ENCODE results near the gene FGGY.
A peak's percentile ranks its signal among the peaks of the same experiment; 100 is the strongest.

The FGGY gene

DNA sequence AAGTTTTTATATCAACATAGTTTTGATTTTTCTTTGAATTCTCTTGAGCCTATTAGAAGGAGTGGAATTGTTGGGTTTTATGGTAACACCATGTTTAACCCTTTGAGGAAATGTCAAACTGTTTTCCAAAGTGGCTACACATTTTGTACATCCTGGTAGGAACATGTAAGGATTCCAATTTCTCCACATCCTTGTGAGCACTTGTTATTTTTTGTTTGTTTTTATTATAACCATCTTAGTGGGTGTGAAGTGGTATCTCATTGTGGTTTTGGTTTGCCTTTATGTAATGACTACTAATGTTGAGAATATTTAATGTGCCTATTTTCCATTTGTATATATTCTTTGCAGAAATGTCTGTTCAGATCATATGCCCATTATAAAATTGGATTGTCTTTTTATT, 120.5 kb downstream of the FGGY start:
- DNase-seq: no peak

DNA sequence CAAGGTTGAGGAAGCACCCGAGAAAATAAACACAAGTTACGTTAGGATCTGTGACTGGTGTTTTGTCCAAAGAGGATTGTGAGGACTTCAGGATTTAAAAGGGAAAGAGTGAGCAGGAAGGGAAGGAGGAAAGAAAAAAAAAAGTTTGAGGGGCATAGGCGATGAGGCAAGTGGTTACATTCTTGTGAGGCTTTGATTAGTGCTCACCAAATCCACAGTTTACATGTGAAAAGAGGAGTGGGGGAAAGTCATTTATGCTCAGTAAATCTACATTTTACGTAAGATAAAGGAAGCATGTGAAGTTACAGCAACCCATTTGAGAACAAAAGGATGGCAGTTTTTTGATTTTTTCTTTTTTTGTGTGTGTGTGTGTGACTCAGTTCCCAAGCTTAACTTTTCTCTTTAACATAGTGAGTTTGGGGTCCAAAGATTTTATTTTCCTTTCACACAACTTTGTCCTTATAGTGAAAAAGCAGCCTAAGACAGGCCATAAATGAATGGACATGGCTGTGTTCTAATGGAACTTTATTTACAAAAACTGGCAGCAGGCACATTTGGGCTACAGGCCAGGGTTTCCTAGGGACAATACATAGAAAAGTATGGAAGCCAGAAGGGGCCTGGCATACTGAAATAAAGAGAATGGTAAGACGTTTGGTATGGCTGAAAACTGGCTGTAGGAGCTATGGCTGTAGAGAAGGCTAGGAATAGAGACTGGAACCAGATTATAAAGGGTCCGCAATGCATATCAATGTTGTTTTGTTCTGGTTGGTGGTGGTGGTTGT, 121.7 kb downstream of the FGGY start:
- DNase-seq: no peak

DNA sequence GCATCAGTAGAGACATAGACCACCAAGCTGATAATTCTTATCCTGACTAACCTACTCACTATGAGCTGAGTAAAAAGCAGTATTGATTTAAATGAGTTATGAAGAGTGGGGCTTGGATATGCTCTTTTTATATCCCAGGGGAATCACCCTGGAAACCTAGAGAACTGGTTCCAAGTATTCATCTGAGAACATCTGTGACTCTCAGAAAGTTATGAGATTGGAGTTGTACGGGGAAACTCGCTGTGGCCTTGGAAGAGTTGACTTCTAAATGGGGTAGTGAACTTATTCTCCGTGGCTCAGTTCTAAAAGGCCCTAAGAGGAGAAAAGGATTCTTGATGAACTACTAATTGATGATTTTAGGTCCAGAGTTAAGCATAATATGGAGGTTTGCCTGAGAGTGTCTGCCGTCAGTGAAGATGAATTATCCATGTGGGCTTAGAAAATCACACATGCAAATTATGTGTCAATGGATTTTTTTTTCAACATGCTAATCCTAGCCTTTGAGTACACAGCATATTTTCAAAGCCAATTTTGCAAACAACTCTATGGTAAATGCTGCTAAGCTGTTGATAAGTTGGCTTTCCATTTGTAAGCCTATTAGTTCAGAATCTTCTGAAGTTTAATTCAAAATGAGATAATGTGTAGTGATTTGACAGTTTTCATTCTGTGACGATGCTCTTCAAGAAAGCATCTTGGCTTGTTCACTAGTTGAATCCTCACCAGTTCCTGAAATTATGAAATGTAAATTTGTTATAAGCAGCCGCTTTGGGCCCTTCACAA, 122.7 kb downstream of the FGGY start:
- DNase-seq: no peak

DNA sequence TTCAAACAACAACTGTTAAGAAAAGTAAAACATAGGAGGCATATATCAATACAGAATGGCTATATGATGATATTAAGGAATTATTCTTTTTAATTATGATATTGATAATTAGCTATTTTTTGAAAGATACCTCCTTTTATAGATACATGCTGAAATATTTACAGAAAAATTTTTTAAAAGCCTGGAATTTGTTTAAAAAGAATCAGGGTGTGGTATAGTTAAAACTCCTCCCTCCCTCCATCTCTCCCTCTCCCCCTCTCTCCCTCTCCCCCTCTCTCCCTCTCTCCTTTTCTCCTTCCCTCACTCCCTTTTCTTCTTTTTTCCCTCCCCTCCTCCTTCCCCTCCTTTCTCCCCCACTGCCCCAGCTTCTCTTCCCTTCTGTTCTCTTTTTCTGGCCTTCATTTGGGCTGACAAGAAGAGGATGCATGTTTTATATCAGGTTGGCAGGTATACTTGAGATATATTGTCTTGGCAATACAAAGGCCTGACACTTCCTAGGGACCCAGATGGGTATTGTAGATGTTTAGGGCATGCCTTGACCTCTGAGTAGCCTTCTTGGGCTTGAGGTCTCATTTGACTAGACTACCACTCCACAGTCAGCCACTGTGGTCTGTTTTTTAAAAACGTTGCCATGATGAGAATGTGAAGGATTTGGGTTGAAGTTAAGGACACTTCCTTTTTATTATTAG, 124.5 kb downstream of the FGGY start:
- no peak for DNase-seq

DNA sequence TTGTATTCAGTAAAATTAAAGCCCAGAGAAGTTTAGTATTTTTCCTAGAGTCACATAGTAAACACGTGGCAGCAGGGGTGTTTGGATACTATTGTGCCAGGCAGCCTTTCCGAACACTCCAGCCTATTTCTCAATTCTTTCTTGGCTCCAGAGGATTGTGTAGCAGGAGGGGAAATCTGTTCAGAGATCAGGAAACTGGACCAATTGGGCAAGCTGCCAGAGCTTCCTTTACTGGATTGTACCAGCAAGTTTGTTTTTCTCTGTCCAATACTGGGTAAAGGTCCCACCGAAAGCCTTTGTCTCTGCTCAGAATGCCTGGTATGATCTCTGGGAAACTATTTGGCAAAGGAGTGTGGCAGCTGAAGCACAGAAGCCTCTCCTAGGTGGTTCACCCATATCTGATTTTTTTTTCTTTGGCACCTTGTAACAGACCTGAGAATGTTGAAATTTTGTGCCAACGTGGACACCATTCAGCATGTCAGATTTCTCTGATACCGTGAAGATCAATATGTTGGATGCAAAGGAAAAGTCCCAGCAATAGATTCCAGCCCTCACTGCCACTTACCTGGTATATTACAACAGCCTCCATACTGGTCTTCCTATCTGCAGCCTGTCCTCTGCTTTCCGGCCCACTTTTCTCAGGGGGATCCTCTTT, 126.2 kb downstream of the FGGY start:
- DNase-seq: peak; percentile 40 to 57

DNA sequence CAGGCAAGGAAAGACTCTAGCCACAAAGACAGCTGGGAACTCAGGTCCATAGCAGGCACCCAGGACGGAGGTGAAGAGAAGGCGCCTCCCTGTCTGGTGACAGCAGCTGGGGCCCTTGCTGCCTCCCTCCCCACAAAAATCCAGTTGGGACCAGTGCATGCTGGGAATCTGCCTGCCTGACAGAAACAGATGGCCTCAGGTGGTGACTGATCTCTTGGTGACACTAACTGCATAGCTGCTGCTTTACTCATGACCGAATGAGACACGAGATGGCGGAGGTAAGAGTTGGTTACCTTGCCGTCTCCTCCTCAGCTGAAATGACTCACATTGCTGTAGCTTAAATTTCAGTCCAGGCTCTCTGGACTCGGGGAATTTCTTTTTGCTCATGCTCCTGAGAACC, 130.3 kb downstream of the FGGY start:
- no peak for DNase-seq

DNA sequence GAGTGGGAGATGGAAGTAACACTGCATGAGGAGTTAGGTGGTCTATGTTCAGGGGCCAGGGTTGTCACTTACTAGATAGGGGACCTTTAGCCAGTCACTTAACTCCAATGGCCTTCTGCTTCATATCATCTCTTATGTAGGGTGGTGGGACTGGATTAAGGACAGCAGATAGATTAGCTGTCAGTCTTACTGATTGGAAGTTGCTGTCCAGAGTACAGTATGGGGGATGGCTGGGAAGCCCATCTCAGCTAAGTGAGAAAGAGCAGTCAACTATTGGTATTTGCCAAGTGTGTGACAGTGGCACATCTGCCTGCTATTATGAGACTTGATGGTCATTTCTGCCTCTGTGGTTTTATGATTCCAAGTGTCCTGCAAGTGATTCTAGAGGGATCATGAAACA, 130.9 kb downstream of the FGGY start:
- DNase-seq: no peak

DNA sequence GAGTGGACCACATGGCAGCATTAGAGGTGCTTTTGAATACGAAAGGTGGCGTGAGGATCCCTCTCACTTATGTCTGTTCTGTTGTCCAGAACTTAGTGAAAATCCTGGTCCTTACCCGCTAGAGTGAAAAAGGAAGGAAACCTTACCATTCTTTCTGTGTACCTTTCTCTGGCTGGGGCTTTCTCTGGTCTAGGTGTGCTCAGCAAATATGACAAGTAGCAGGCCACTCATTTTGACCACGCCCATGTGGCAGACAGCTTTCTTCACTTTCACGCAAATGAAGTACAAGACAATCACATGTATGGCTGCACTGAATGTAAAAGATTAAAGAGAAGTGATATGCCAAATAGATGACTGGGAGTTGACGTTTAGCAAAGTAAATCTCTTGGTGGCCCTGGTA, 131.9 kb downstream of the FGGY start:
- no peak for DNase-seq

DNA sequence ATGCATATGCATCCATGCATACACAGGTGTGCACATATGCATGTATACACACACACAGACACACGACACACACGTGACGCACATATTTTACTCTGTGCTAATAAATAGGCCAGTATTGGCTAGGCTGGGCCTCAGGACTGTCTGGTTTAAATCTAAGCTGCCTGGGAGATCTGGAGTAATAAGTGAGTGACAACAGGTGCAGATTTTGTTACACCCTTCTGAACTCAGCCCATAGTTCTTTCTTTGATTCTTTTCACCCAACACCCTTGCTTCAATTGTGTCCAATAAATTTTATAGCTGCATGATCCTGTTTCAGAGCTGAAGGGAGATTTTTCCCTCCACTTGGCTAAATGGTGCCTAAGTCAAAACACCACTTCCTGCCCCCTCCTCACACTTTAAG, 132.8 kb downstream of the FGGY start:
- DNase-seq: no peak

DNA sequence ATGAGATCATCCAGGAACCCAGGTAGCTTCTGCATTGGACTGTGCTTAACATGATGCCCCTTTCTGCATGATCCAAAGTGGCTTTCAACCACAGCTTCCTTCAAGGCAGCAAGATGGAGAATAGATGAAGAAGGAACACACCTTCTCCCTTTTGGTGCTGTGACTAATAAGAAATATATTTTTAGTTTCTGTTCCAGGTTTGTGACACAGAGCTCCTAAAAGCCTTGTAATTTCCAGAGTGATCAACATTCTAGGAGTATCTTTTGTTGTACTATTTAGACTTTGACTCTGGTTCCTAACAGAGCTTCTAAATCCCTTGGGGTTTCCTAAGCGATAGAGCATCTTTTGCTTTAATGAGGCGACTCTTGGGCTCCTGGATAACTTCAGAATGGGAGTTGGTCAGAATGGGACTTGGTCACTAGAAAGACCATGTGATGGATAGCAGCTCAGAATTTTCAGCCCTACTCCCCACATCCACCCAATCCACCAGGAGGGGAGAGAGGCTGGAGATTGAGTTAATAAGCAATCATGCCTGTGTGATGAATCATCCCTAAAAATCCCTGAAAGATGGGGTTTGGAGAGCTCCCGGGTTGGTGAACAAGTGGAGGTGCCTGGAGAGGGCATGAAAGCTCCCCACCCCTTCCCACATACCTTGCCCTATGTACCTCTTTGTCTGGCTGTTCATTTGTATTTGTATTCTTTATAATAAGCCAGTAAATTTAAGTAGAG, 134.8 kb downstream of the FGGY start:
- DNase-seq: no peak

DNA sequence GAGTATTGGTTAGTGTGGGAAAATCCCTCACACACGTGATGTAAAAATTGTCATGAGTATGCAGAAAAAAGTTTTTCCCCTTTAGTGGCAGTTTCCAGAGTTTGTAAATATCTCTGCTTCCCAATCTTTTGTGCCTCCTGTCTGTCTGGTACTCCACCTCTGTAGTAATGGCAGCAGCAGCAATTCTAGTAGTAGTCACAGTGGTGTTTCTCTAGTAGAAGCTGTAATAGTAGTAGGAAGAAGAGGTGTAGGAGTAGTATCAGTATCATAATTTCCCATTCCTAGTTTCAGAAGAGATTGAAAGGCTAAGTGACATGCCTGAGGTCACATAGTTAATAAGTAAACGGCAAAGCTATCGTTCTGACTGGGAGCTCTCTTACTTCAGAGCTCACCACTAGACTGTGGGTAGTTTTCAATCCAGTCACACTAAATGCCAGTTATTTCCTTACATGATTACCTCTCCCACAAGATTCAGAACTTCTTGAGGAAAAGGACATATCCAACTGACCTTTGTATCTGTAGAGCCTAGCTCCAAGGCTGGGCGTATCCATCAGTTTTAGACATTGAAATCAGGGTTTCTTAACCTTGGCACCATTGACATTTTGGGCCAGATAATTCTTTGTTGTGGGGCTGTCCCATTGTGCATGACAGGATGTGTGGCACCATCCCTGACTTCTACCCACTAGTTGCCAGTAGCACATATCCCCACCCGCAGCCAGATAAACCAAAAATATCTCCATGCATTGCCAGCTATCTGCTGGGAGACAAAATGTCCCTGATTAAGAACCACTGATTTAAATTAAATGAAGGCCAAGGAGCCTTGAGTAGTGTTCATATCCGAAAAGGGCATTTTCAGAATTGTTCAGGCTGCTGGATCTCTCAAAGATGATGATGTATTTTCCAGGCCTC, 135.9 kb downstream of the FGGY start:
- no peak for DNase-seq

DNA sequence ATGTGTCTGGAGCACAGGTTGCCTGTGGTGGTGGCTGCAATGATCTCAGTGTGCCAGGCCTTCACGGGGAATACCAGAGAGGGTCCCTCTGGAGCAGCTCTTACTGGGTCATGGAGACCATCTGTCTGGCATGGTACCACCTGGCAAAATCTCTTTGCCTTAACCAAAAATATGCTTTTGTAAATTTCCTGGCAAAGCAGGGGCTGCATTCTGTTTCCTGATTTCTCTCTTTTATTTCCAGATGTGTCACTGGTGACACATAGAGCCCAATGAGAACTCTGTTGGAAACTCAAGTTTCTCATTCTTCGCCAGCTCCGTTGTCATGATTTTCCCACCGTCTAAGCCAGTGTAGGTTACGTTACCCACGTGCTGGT, 136.5 kb downstream of the FGGY start:
- DNase-seq: no peak

DNA sequence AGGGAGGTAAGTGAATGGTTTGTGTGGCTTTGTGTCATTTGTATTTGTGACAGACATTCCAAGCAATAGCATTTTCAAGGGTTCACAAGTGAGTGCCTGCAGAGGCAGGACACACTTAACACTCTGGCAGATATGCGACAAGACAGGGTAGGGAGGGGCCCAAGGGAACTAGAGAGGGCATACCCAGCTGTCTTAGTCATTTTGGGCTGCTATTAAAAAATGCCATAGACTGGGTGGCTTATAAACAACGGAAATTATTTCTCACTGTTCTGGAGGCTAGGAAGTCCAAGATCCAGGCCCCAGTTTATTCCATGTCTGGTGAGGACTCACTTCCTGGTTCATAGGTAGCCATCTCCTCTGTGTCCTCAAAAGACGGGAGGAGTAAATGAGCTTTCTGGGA, 137.4 kb downstream of the FGGY start:
- no peak for DNase-seq

DNA sequence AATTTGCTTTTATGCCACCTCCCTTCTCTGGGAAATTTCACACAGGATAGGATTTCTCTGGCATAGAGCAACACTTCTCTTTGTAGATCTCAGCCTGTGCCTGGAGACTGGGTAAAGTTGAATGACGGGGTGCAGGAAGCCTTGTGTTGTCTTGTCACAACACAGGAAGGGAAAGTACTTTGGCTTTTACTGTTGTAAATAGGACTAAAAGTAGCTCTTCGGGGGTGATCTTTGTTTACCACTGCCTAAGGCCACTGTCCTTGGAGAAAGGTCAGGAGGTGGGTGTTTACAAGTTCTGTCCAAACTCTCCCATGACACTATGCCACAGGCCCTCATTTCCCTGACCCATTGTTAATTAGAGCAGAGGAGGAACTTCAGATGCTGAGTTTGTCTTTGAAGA, 139.7 kb downstream of the FGGY start:
- no peak for DNase-seq

DNA sequence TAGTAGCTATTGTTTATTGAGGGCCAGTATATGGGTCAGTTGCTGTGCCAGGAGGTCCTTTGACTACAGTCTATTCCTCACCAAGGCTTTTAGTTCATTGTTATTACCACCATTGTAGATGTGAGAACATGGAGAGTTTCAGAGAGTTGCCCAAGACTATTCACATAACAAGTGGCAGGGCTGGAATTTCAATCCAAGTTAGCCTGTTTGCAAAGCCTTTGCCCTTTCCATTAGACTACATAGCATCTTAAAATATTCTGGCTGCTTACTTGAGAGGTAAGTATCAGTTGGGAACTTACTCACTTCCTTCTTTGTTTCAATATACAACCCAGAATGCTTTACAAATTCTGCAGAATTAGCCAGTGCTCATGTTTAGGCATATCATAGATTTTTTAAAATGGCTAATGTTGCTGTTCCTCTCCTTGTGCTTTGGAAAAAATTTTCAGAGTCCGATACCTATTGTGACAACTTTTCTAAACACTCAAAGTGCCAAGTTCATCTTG, 141.2 kb downstream of the FGGY start:
- DNase-seq: no peak

DNA sequence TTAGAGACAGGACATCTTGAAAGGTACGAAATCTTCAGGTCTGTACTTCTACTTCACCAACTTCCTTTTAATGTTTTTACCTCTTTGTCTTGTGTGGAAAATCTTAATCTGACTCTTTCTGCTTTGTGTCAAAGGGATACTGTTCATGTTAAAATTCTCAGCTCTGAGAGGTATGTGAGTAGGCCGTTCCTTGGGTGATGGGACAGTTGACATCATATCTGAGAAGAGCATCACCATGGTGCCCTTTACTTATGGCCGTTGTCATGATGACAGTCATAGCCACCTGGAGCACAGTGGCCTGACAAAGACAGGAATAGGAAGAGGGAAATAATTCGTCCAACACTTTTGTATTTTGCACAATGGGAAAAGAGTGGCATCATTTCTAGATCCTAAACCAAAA, 145.6 kb downstream of the FGGY start:
- no peak for DNase-seq

DNA sequence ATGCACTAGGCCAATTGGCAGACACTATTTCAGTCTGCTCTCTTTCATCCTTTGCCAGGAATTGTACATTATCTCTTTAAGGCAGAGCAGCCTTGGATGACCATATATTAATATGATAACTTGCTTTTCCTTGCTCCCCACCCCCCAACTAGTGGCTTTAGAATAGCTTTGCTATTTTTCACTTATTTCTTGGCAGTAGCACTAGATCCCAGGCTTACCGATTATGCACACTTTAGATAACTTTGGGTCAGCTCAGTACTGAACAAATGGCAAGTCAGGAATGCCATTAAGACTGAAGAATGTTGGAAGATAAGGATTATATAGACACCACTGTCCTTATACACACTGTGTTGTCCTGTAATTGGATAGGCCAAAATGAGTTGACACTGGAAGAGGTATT, 146.4 kb downstream of the FGGY start:
- no peak for DNase-seq

DNA sequence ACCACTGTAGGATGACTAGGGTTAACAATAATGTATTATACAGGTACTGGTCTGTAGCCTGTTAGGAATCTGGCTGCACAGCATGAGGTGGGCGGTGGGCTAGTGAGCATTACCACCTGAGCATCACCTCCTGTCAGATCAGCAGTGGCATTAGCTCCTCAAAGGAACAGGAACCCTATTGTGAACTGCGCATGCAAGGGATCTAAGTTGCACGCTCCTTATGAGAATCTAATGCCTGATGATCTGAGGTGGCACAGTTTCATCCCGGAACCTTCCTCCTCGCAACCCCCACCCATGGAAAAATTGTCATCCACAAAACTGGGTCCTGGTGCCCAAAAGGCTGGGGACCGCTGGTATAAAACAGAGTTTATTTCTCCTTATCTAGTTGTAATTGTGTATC, 147.6 kb downstream of the FGGY start:
- DNase-seq: no peak

DNA sequence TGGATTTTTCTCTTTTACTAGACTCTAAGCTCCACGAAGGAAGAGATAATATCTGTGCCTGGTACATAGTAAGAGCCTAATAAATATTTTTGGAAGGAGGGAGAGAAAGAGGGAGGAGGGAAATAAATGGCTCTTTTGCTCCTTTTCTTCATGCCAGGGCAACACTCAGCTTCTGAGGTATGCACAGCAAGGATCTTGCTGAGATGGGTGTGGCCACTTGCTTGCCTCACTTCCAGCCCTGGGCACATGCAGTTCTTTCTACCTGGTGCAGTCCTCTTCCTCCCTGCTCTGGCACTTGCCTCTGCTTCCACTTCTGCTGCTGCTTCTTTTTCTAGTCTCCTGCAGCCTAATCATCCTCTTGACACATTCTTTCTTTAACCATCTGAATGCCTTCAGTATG, 148.1 kb downstream of the FGGY start:
- DNase-seq: no peak

DNA sequence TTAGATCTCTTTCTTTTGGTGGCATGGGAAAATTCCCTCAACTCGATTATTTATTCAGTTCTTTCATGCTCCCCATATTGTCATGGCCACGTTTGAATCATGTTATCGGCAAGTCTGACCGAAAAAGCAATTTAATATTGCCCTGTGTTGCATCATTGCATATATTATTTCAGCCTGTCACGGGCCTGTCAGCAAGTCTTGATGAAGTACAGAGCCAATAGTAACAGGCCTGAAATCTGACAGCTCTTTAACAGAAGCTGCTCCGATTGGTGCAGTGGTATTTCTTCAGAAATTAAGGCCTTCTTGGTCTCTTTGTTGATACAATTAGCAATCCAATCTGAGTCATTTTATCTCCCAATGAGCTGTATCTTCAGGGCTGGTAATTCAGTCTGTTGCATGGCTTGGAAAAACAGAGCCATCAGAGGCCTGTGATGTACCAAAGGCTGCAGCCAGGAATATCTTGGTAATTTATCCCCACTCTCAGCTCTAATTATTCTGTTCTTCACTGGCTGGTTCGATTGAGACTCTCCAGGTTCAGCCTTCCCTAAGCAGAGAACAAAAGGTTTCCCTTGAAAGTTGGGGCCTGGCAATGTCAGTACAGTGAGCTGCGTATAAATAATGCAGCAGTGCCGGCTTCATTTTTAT, 149.5 kb downstream of the FGGY start:
- DNase-seq: no peak

DNA sequence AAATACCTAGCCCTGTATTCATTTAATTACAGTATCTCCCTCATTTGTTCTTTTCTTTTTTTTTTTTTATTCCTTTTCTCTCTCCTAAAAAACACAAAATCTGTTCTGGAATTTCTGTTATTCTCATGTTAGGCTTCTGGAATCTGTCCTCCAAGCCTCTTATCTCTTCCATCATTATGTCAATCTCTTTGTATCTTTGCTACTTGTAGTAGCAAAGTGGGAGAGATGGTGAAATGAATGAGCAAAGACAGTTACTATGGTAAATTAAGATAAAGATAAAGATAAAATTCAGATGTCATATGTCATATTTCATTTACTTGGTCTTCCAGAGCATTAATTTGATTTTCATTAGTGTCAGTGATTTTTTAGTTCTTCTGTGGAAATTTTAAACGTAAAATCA, 155.1 kb downstream of the FGGY start:
- DNase-seq: no peak

All from hippocampal formation (tissue), 2 donors.